HG03095 (cell line): Measurements from ENCODE around the gene PRSS36.
A peak's percentile ranks its signal among the peaks of the same experiment; 100 is the strongest.
"Not testable (repeated sequence)": the region's sequence is repeated elsewhere in the genome, so short reads cannot be mapped to it uniquely, and the experiment has no call there.

Source experiments
- ATAC-seq: cut with Tn5 transposase; IDR thresholded peaks from one replicate; pipeline ENCODE4 v1.9.1; 2021; ENCODE audit warnings: moderate library complexity; ENCODE audit not compliant: unreplicated experiment

Gene PRSS36

GRCh38 chr16:31142109-31143010, 7.5 kb downstream of the PRSS36 start:
- peak; percentile 85 for ATAC-seq

GRCh38 chr16:31141489-31142108, 8.3 kb downstream of the PRSS36 start:
- no peak for ATAC-seq

DNA sequence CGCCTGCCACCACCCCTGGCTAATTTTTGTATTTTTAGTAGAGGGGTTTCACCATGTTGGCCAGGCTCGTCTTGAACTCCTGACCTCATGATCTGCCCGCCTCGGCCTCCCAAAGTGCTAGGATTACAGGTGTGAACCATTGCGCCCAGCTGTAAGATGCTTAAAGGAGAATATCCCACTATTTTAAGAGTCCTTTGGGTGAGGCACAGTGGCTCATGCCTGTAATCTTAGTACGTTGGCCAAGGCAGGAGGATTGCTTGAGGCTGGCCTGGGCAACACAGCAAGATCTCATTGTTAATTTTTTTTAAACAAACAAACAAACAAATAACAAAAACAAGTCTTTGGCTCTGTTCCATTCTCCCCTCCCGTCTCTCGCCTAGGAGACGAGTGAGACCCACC, 8.8 kb downstream of the PRSS36 start:
- not testable (repeated sequence) for ATAC-seq

GRCh38 chr16:31138621-31139578, 11.0 kb downstream of the PRSS36 start:
- no peak for ATAC-seq

- ATAC-seq, result not testable (repeated sequence)
Measured at GRCh38 chr16:31136822-31137499, 12.9 kb downstream of the PRSS36 start.

- no peak for ATAC-seq
Measured at GRCh38 chr16:31136287-31136662, 13.6 kb downstream of the PRSS36 start.

- no peak for ATAC-seq
Measured at GRCh38 chr16:31135535-31136286, 14.2 kb downstream of the PRSS36 start, which contains the start of gene PRSS8. Gene PRSS8 (minus strand): TSS chr16:31135727. CDS start chr16:31135498, 229 bp downstream.

- no peak for ATAC-seq
Measured at GRCh38 chr16:31134625-31135534, 15.0 kb downstream of the PRSS36 start.

GRCh38 chr16:31134091-31134571, 15.7 kb downstream of the PRSS36 start:
- ATAC-seq, result no peak

- no peak for ATAC-seq
Measured at GRCh38 chr16:31133046-31133501, 16.8 kb downstream of the PRSS36 start.

DNA sequence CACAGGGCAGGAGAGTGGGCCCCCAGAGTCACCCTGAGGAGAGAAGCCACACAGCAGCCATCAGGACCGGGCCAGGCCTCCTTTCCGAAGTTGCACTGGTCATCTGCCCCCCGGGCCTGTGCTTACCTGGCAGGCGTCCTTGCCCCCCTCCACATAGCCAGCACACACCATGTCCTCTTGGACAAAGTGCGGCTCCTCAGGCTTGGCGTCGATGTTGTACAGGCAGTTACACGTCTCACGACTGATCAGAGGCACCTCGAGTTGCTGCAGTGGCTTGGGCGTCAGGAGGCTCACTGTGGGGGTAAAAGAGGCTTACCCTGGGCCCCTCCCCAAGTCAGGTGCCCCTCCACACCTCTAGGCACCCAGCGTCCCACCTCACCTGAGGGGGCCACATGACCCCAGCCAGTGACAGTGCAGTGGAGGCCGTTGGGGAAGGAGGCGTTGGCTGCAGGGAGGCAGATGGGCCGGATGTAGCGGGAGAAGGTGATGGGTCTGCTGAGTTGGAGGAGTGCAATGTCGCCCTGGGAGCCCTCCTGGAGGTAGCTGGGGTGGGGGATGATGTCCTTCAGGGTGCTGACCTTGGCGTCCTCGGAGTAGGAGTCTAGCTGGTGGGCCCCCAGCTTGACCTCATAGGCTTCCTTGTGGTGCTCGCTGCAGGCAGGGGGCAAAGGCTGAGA, 17.4 kb downstream of the PRSS36 start:
- no peak for ATAC-seq

DNA sequence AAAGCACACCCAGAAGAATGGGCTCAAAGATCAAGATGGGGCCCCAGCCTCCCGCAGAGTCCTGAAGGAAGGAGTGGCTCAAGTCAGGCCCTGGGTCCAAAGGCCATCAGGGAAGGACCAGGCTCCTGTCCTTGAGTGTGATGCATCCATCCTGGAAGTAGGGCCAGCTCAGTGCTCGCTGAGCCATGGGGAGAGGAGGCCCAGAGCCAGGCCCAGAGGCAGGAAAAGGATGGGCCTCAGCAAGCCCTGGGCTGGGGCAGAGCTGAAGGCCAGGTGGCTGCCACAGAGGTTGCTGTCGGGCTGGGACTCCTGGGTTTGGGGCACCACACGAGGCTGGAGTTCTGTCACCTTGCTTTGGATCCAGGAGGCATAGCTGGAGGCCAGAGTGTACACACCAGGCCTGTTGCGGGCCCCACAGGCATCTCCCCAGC, 18.0 kb downstream of the PRSS36 start:
- ATAC-seq, result no peak

GRCh38 chr16:31131416-31131815, 18.4 kb downstream of the PRSS36 start:
- ATAC-seq, result no peak

DNA sequence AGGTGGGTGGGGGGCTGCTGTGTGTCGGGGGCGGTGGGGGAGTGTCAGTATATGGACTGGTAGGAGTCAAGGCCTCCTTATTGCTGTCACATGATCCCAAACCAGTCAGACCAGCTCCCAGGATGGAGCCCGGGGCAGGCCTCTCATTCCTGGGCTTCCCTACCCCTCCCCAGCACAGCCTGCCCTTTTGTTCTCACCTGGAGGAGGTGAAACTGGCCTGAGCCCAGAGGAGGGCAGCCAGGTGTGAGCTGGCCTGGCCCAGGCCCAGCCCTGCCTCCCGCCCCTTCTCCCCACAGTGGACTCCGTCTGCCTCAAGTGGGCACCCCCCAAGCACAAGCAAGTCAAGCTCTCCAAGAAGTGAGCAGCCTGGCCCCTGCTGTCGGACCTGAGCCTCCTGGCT, 19.0 kb downstream of the PRSS36 start:
- no peak for ATAC-seq

DNA sequence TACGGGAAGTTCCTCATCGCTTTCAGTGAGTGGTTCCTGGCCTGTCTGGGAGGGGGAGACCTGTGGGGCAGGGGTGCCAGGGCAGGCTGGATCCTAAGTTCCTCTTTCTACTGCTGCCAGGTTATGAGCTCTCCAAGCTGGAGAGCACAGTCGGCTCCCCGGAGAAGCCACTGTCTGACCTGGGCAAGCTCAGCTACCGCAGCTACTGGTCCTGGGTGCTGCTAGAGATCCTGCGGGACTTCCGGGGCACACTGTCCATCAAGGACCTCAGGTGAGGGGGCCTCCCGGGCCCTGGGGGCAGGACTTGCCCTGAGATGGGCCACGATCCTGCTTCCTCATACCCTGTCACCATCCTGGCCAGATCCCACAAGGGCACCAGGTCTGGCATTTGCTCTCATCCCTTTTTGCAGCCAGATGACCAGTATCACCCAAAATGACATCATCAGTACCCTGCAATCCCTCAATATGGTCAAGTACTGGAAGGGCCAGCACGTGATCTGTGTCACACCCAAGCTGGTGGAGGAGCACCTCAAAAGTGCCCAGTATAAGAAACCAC, 19.5 kb downstream of the PRSS36 start:
- ATAC-seq, result no peak

GRCh38 chr16:31129568-31130335, 20.1 kb downstream of the PRSS36 start:
- no peak for ATAC-seq
